Ascending aorta (tissue), 2 donors: ENCODE results near the gene PSMB9. TPM values are rescaled to one million over a fixed set of nuclear protein-coding genes. Genes with fewer than 3 reads are reported as not detected.

Source experiments
- DNase-seq, 2 donors: peaks; one replicate each; pipeline ENCODE4 v3.0.0-alpha.2; 2019; ENCODE audit warnings: low spot score in 2 of 2
- H3K27ac ChIP-seq, 2 donors: fragments of 200-600 bp; sonication (generic); one replicate each; pipeline ENCODE4 v1.5.1; 2016 to 2017; ENCODE audit warnings: mild to moderate bottlenecking in 1 of 2
- H3K27me3 ChIP-seq: fragments of 200-600 bp; sonication (generic); one replicate; pipeline ENCODE4 v1.5.1; 2017
- H3K36me3 ChIP-seq, 2 donors: fragments of 200-600 bp; sonication (generic); one replicate each; pipeline ENCODE4 v1.5.1; 2016
- H3K4me1 ChIP-seq, 2 donors: fragments of 200-600 bp; sonication (generic); one replicate each; pipeline ENCODE4 v1.5.1; 2016 to 2017; ENCODE audit warnings: mild to moderate bottlenecking in 1 of 2
- H3K4me3 ChIP-seq, 2 donors: fragments of 200-600 bp; sonication (generic); one replicate each; pipeline ENCODE4 v1.5.1; 2016 to 2017; ENCODE audit warnings: mild to moderate bottlenecking in 1 of 2
- H3K9me3 ChIP-seq, 2 donors: fragments of 200-600 bp; sonication (generic); one replicate each; pipeline ENCODE4 v1.5.1; 2016
- intact Hi-C: fragments of 100-400 bp; cut with DNase I; formaldehyde crosslinking; loops from one replicate; pipeline ENCODE4 v1.15.1; 2023
- total RNA-seq: library from RNA; depleted of rRNA; stranded (reverse); fragments of >200 nt; gene quantifications from one replicate; pipeline ENCODE4 v1.1.0, GENCODE V29; 2016
- TF ChIP-seq, protein P1 (sequence below), 3 experiments: fragments of 200-600 bp in 2 of 3; fragments of 450-650 bp in 1 of 3; sonication (generic) in 2 of 3; IDR thresholded peaks; one replicate each; pipeline ENCODE4 v1.5.1; 2016 to 2019; ENCODE audit warnings: antibody characterized with exemption in 3 of 3, mild to moderate bottlenecking in 1 of 3, moderate library complexity in 1 of 3

The PSMB9 gene
- total RNA-seq, 1 donor from 2014 or later: 42.8 TPM

DNA sequence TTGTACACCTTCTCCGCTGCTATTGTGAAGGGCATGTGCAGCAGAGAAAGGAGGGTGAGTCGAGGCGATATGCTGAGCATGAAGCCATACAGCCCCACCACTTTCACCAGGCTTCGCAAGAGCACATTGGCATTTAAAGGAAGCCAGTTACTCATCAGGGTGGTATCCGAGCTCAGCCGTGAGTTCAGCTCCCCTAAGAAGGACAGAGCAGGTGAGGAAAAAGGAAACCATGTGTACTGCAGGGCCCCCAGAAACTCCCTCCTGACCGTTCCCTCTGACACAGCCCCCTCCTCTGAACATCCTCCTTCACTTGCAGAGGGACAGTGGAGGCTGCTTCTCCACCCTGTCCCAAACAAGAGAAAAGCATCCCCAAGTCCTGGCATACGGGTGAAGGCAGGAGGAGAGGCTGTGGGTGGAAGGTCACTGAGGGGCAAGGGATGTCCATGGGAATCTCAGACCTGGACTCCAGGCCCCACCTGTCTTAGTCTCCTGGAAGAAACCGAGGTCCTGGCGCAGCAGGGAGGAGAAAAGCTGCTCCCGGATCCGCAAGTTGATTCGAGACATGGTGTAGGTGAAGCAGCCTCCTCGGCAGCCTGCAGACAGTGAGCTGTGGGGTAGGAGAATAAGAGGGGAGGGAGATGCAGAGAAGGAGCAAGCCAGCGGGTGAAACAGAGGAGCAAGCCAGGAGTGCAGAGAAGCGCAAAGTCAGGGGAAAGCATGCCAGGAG is 18.7 kb upstream of the PSMB9 start:
- no peaks in the 10 kb centered on the region for H3K9me3 ChIP-seq
- H3K36me3 ChIP-seq: peaks cover 20 to 24% of the 10 kb centered on the region in 2 donors
- intact Hi-C loops: loop anchor here (5.0 kb wide), 1 partner anchor 638 kb away; no protein-coding TSS in a partner anchor
- no peak for DNase-seq
- TF ChIP-seq, protein P1, sequence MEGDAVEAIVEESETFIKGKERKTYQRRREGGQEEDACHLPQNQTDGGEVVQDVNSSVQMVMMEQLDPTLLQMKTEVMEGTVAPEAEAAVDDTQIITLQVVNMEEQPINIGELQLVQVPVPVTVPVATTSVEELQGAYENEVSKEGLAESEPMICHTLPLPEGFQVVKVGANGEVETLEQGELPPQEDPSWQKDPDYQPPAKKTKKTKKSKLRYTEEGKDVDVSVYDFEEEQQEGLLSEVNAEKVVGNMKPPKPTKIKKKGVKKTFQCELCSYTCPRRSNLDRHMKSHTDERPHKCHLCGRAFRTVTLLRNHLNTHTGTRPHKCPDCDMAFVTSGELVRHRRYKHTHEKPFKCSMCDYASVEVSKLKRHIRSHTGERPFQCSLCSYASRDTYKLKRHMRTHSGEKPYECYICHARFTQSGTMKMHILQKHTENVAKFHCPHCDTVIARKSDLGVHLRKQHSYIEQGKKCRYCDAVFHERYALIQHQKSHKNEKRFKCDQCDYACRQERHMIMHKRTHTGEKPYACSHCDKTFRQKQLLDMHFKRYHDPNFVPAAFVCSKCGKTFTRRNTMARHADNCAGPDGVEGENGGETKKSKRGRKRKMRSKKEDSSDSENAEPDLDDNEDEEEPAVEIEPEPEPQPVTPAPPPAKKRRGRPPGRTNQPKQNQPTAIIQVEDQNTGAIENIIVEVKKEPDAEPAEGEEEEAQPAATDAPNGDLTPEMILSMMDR (IDR thresholded peaks at IDR 0.05): no peak
- no peak overlapping the region for H3K4me3 ChIP-seq
- peaks cover 0 to 3% of the 10 kb centered on the region in 2 donors for H3K4me1 ChIP-seq
- no peaks in the 10 kb centered on the region for H3K27me3 ChIP-seq
- H3K27ac ChIP-seq: no peak overlapping the region

DNA sequence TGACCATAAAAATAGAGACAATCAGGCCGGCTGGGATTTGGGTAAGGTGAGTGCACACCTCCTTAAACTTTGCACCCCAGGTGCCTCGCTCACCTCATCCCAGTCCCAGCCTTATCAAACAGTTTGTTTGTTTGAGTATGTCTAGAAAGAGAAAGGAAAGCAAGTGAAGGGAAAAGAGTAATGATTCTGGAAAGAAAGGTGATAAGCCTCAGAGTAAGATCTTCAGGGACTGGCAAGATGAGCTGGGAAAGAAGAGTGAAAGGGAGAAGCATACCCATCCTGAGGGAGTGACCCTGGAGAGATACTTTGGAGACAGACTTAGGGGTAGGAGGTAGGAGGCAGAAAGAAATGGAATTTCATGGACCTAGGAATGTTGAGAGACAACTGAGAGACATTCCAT is 17.1 kb upstream of the PSMB9 start:
- Histone ChIP-seq H3K9me3 (no peaks in the 10 kb centered on the region), H3K4me1 (peaks cover 0 to 3% of the 10 kb centered on the region in 2 donors), H3K4me3 (no peak overlapping the region), H3K27ac (no peak overlapping the region), H3K27me3 (no peaks in the 10 kb centered on the region), H3K36me3 (peaks cover 13 to 24% of the 10 kb centered on the region in 2 donors)
- intact Hi-C loops: loop anchor here (5.0 kb wide), 1 partner anchor 640 kb away; no protein-coding TSS in a partner anchor
- no peak for DNase-seq
- TF ChIP-seq, protein P1 (IDR thresholded peaks at IDR 0.05): no peak

DNA sequence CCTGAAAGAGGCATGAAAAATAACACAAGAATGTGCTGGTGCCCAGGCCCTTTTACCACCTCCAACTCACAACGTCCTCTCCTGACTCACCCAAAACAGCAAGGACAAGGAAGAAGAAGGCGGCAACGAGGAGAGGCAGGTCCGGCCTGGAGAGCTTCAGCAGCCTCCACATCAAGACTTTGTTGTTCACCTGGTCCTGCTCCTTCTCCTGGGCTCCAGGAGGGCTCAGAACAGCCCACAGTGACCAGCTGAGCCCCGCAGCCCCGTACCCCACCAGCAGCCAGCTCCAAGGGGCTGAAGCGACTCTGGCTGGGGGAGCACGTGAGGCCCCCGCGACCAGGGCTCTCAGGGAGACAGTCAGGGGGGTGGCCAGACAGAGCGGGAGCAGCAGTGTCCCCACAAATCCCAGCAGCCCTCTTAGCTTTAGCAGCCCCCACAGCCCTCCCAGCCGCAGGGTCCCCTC is 16.3 kb upstream of the PSMB9 start:
- Histone ChIP-seq H3K4me3 (peak overlapping the region; percentile 79 to 85), H3K4me1 (peaks cover 0 to 3% of the 10 kb centered on the region in 2 donors), H3K36me3 (peaks cover 8 to 18% of the 10 kb centered on the region in 2 donors), H3K27me3 (no peaks in the 10 kb centered on the region), H3K27ac (peak overlapping the region; percentile 93 to 94), H3K9me3 (no peaks in the 10 kb centered on the region)
- intact Hi-C loops: loop anchor here (1.0 to 5.0 kb wide), 3 partner anchors 17 to 640 kb away; partner anchors contain the start of gene PSMB9
- no peak for DNase-seq
- TF ChIP-seq, protein P1 (IDR thresholded peaks at IDR 0.05): no peak

DNA sequence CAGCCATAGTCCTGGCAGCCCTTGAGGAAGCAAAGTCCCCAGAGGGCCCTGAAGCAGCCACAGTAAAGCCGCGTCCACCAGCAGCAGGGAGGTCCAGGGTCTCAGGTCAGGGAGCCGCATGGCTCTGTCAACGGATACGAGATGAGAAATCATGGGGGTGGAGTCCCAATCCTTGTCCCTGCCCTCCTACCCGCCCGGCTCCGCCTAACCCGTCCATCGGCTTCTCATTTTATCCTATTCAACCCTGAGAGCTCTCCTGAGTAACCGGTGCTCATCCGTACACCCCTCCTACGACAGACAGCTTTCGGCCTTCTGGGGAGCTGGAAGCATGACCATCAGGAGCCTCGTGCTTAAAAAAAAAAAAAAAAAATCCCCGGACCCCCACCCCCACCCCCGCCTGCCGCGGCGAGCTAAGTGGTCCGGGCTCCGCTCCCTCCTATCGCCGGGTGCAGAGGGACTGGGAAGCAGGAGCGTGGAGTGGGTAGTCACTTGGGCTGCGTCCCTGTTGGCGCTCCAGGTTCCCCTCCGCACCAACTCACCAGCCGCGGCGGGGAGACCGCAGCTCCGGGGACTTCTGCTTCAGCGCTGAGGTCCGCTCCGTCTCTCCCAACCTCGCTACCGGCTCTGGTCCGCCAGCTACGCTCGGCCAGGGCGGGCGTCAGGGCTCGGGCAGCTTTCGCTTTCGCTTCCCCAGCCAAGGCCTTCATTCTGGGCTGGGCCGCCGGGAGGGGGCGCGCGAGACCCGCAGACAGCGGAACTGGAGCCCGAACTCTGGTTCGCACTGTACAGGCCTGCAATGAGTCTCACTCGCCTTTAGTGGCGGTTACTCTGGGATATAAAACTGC is 15.7 kb upstream of the PSMB9 start, which contains the start of gene TAP2:
TAP2 (minus strand) TSS at position 626 of the 845 bp plus-strand sequence; CDS start at position 120, 506 bp downstream.
- Histone ChIP-seq H3K27ac (peak within 1 kb of the TSS; percentile 93 to 94), H3K4me3 (peak within 1 kb of the TSS; percentile 79 to 85), H3K4me1 (peaks cover 0 to 3% of the 10 kb centered on the region in 2 donors), H3K36me3 (peaks cover 8 to 18% of the 10 kb centered on the region in 2 donors), H3K27me3 (no peaks in the 10 kb centered on the region), H3K9me3 (no peaks in the 10 kb centered on the region)
- DNase-seq: peak; percentile 84 to 98
- TF ChIP-seq, protein P1 (IDR thresholded peaks at IDR 0.05): peak; percentile 95 to 97 (median 96)
- intact Hi-C loops: loop anchor here (1.0 to 5.0 kb wide), 3 partner anchors 16 to 641 kb away; partner anchors contain the start of gene PSMB9

DNA sequence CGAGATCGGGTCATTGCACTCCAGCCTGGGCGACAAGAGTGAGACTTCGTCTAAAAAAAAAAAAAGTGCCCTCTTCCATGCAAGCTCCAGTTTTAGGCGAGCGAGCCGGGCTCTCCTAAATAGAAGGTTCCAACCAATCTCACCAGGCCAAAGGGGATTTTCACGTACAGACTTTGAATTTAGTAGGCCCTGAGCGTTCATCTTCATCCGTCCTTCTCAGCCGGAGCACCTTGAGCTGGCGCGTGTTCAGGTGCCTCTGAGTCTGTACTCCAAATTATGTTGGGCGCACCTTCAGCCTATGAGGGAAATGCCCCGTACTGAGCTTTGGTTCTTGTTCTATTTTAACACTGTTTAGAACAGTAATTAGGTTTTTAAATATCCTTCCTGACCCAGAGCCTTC is 14.6 kb upstream of the PSMB9 start:
- no peaks in the 10 kb centered on the region for H3K27me3 ChIP-seq
- H3K27ac ChIP-seq: peak overlapping the region; percentile 93 to 94
- TF ChIP-seq, protein P1 (IDR thresholded peaks at IDR 0.05): no peak
- peaks cover 0 to 3% of the 10 kb centered on the region in 2 donors for H3K4me1 ChIP-seq
- DNase-seq: no peak
- intact Hi-C loops: loop anchor here (5.0 kb wide), 1 partner anchor 642 kb away; no protein-coding TSS in a partner anchor
- H3K4me3 ChIP-seq: no peak overlapping the region
- no peaks in the 10 kb centered on the region for H3K9me3 ChIP-seq
- peaks cover 6 to 18% of the 10 kb centered on the region in 2 donors for H3K36me3 ChIP-seq
